HEK293 (cell line): ENCODE measurements around the gene GNL2.

Experiments used
- ZNF391 ChIP-seq: fragments of 450-650 bp; formaldehyde crosslinking; IDR thresholded peaks from 2 replicates; pipeline ENCODE4 v1.5.1; 2016; ENCODE audit warnings: low read depth, missing biosample characterization, missing genetic modification characterization, borderline replicate concordance
- ZNF654 ChIP-seq: fragments of 450-650 bp; formaldehyde crosslinking; IDR thresholded peaks from 2 replicates; pipeline ENCODE4 v1.5.1; 2016; ENCODE audit warnings: low read depth, missing biosample characterization, missing genetic modification characterization
- ZNF76 ChIP-seq: fragments of 450-650 bp; formaldehyde crosslinking; IDR thresholded peaks from 2 replicates; pipeline ENCODE4; 2016; ENCODE audit warnings: low read depth, missing biosample characterization, missing genetic modification characterization, borderline replicate concordance
- TF ChIP-seq, protein P1 (sequence below): fragments of 450-650 bp; formaldehyde crosslinking; IDR thresholded peaks from 2 replicates; pipeline ENCODE4 v1.5.1; 2016; ENCODE audit warnings: missing biosample characterization, missing genetic modification characterization, borderline replicate concordance
- TF ChIP-seq, protein P2 (sequence below): fragments of 450-650 bp; formaldehyde crosslinking; IDR thresholded peaks from 2 replicates; pipeline ENCODE4 v1.5.1; 2016; ENCODE audit warnings: missing biosample characterization, missing genetic modification characterization

DNA sequence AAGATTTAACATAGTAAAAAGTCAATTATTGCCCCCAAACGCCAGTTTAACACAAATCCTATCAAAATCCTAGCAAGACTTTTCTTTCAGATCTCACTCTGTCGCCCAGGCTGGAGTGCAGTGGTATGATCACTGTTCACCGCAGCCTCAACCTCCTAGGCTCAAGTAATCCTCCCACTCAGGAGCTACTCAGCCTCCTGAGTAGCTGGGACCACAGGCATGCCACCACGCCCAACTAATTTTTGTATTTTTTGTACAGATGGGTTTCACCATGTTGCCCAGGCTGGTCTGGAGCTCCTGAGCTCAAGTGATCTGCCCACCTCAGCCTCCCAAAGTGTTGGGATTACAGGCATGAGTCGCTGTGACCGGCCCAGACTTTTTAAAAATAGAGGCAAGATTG is 46.4 kb downstream of the GNL2 start:
- TF ChIP-seq ZNF391 (tag by site-specific recombination): no peak
- TF ChIP-seq, protein P1, sequence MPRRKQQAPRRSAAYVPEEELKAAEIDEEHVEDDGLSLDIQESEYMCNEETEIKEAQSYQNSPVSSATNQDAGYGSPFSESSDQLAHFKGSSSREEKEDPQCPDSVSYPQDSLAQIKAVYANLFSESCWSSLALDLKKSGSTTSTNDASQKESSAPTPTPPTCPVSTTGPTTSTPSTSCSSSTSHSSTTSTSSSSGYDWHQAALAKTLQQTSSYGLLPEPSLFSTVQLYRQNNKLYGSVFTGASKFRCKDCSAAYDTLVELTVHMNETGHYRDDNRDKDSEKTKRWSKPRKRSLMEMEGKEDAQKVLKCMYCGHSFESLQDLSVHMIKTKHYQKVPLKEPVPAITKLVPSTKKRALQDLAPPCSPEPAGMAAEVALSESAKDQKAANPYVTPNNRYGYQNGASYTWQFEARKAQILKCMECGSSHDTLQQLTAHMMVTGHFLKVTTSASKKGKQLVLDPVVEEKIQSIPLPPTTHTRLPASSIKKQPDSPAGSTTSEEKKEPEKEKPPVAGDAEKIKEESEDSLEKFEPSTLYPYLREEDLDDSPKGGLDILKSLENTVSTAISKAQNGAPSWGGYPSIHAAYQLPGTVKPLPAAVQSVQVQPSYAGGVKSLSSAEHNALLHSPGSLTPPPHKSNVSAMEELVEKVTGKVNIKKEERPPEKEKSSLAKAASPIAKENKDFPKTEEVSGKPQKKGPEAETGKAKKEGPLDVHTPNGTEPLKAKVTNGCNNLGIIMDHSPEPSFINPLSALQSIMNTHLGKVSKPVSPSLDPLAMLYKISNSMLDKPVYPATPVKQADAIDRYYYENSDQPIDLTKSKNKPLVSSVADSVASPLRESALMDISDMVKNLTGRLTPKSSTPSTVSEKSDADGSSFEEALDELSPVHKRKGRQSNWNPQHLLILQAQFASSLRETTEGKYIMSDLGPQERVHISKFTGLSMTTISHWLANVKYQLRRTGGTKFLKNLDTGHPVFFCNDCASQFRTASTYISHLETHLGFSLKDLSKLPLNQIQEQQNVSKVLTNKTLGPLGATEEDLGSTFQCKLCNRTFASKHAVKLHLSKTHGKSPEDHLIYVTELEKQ (tag by site-specific recombination): no peak
- TF ChIP-seq ZNF76 (tag by site-specific recombination): no peak
- TF ChIP-seq, protein P2, sequence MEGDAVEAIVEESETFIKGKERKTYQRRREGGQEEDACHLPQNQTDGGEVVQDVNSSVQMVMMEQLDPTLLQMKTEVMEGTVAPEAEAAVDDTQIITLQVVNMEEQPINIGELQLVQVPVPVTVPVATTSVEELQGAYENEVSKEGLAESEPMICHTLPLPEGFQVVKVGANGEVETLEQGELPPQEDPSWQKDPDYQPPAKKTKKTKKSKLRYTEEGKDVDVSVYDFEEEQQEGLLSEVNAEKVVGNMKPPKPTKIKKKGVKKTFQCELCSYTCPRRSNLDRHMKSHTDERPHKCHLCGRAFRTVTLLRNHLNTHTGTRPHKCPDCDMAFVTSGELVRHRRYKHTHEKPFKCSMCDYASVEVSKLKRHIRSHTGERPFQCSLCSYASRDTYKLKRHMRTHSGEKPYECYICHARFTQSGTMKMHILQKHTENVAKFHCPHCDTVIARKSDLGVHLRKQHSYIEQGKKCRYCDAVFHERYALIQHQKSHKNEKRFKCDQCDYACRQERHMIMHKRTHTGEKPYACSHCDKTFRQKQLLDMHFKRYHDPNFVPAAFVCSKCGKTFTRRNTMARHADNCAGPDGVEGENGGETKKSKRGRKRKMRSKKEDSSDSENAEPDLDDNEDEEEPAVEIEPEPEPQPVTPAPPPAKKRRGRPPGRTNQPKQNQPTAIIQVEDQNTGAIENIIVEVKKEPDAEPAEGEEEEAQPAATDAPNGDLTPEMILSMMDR: no peak
- no peak for TF ChIP-seq ZNF654 (tag by site-specific recombination)
